Liver (tissue), 9 donors: ENCODE measurements around the gene MEX3C. TPM values are rescaled to one million over a fixed set of nuclear protein-coding genes. Genes with fewer than 3 reads are reported as not detected.

Experiments
- DNase-seq: peaks from one replicate; pipeline ENCODE4 v3.0.0-alpha.2; 2017; ENCODE audit warnings: low spot score
- H3K27ac ChIP-seq, 2 donors: one replicate each; pipeline ENCODE4 v1.7.0; 2013; ENCODE audit warnings: inconsistent platforms in 2 of 2, low read length in 2 of 2, control low read depth in 1 of 2, low read depth in 1 of 2, mild to moderate bottlenecking in 1 of 2
- H3K27me3 ChIP-seq, 4 donors: one replicate each; pipeline versions ENCODE4 v1.6.1 to v1.7.0; 2013; ENCODE audit warnings: low read length in 3 of 4, inconsistent platforms in 1 of 4, mild to moderate bottlenecking in 1 of 4, moderate library complexity in 1 of 4; ENCODE audit not compliant: control insufficient read depth in 4 of 4, insufficient read depth in 4 of 4
- H3K36me3 ChIP-seq, 4 donors: one replicate each; pipeline versions ENCODE4 v1.6.1 to v1.7.0; 2013; ENCODE audit warnings: low read length in 3 of 4, mild to moderate bottlenecking in 3 of 4, low read depth in 1 of 4, moderate library complexity in 1 of 4; ENCODE audit not compliant: control insufficient read depth in 4 of 4, insufficient read depth in 3 of 4
- H3K4me1 ChIP-seq, 4 donors: one replicate each; pipeline versions ENCODE4 v1.6.1 to v1.7.0; 2013; ENCODE audit warnings: low read length in 3 of 4, mild to moderate bottlenecking in 3 of 4, moderate library complexity in 1 of 4; ENCODE audit not compliant: control insufficient read depth in 4 of 4, insufficient read depth in 4 of 4
- H3K4me3 ChIP-seq, 3 donors: one replicate each; pipeline versions ENCODE4 v1.6.1 to v1.7.0; 2013; ENCODE audit warnings: low read length in 3 of 3, control low read depth in 1 of 3, low read depth in 1 of 3, mild to moderate bottlenecking in 1 of 3
- H3K9ac ChIP-seq, 2 donors: one replicate each; pipeline ENCODE4 v1.7.0; 2013; ENCODE audit warnings: low read length in 2 of 2, mild to moderate bottlenecking in 2 of 2, moderate library complexity in 2 of 2, control low read depth in 1 of 2, low read depth in 1 of 2
- H3K9me3 ChIP-seq, 4 donors: one replicate each; pipeline versions ENCODE4 v1.6.1 to v1.7.0; 2013; ENCODE audit warnings: low read length in 3 of 4; ENCODE audit not compliant: control insufficient read depth in 4 of 4
- ATF3 ChIP-seq: IDR thresholded peaks from 2 replicates; pipeline ENCODE4 v1.6.1; 2016; ENCODE audit warnings: antibody characterized with exemption
- CTCF ChIP-seq: fragments of 150-350 bp; IDR thresholded peaks from 2 replicates; pipeline ENCODE4 v1.5.1; 2017; ENCODE audit warnings: improper control_type of control experiment, low read depth, low read length; ENCODE audit not compliant: missing input control
- EGR1 ChIP-seq, 2 donors: IDR thresholded peaks; 2 replicates each; pipeline ENCODE4 v1.6.1; 2016 to 2018; ENCODE audit warnings: antibody characterized with exemption in 2 of 2, low read depth in 2 of 2
- FOXA1 ChIP-seq: IDR thresholded peaks from 2 replicates; pipeline ENCODE4 v1.6.1; 2016; ENCODE audit warnings: antibody characterized with exemption
- FOXA2 ChIP-seq: IDR thresholded peaks from 2 replicates; pipeline ENCODE4 v1.6.1; 2016; ENCODE audit warnings: antibody characterized with exemption
- GABPA ChIP-seq, 2 donors: IDR thresholded peaks in 1 of 2; conservative IDR thresholded peaks in 1 of 2; 2 replicates each; pipeline ENCODE4 v1.6.1; 2016; ENCODE audit warnings: antibody characterized with exemption in 2 of 2, mild to moderate bottlenecking in 1 of 2, moderate library complexity in 1 of 2
- HNF4A ChIP-seq, 2 donors: conservative IDR thresholded peaks; 2 replicates each; pipeline ENCODE4 v1.6.1; 2016; ENCODE audit warnings: antibody characterized with exemption in 2 of 2, mild to moderate bottlenecking in 2 of 2
- HNF4G ChIP-seq: IDR thresholded peaks from 2 replicates; pipeline ENCODE4 v1.6.1; 2016; ENCODE audit warnings: antibody characterized with exemption
- JUND ChIP-seq, 2 donors: IDR thresholded peaks; 2 replicates each; pipeline ENCODE4 v1.6.1; 2016; ENCODE audit warnings: antibody characterized with exemption in 2 of 2
- MAX ChIP-seq: IDR thresholded peaks from 2 replicates; pipeline ENCODE4 v1.6.1; 2016; ENCODE audit warnings: antibody characterized with exemption
- NR2F2 ChIP-seq: IDR thresholded peaks from 2 replicates; pipeline ENCODE4 v1.6.1; 2016; ENCODE audit warnings: antibody characterized with exemption
- RAD21 ChIP-seq, 2 donors: IDR thresholded peaks; 2 replicates each; pipeline ENCODE4 v1.6.1; 2016; ENCODE audit warnings: antibody characterized with exemption in 2 of 2, mild to moderate bottlenecking in 2 of 2
- REST ChIP-seq: IDR thresholded peaks from 2 replicates; pipeline ENCODE4 v1.6.1; 2016; ENCODE audit warnings: antibody characterized with exemption, mild to moderate bottlenecking
- SP1 ChIP-seq: IDR thresholded peaks from 2 replicates; pipeline ENCODE4 v1.6.1; 2018; ENCODE audit warnings: antibody characterized with exemption, mild to moderate bottlenecking
- YY1 ChIP-seq: IDR thresholded peaks from 2 replicates; pipeline ENCODE4 v1.6.1; 2016; ENCODE audit warnings: antibody characterized with exemption, mild to moderate bottlenecking
- ZBTB33 ChIP-seq: IDR thresholded peaks from 2 replicates; pipeline ENCODE4 v1.6.1; 2016; ENCODE audit warnings: antibody characterized with exemption
- WGBS: extraction: QIAGEN DNeasy Blood & Tissue Kit; methylation state at CpG from one replicate; pipeline ENCODE4 v1.1.7; 2013; 5-methylcytosine and 5-hydroxymethylcytosine counted together
- polyA plus RNA-seq, 2 donors: library from polyadenylated mRNA; stranded (reverse) in 1 of 2; unstranded in 1 of 2; fragments of 200-250 nt in 1 of 2; fragments of >200 nt in 1 of 2; fragmentation: Nextera tagmentation in 1 of 2; extraction: Ambion mirVana in 1 of 2; gene quantifications; one replicate each; pipeline versions ENCODE4 v1.2.1 to v1.2.3, GENCODE V29; 2013 to 2015
- total RNA-seq, 2 donors: library from RNA; depleted of rRNA; stranded (reverse); fragments of >200 nt; gene quantifications; one replicate each; pipeline ENCODE4 v1.2.3, GENCODE V29; 2014
- donor health status: healthy.
- donor health status: healthy.
- donor health status: healthy.
- donor health status: healthy.
- donor health status: healthy.

The MEX3C gene
- total and polyA plus RNA-seq, 4 donors, result 2.7 to 16.1 (median 8.6) TPM

GRCh38 chr18:51234117-51235008, 36.9 kb upstream of the MEX3C start:
- TF ChIP-seq REST (no peak), CTCF (no peak), GABPA (IDR thresholded peaks at IDR 0.05 in 1 of 2, conservative IDR thresholded peaks at IDR 0.05 in 1 of 2) (no peak), NR2F2 (no peak), ATF3 (no peak), HNF4G (no peak), EGR1 (IDR thresholded peaks at IDR 0.05; ENCODE audit: low read depth in 2 of 2) (no peak), FOXA2 (no peak), SP1 (no peak), RAD21 (IDR thresholded peaks at IDR 0.05) (no peak), HNF4A (conservative IDR thresholded peaks at IDR 0.05) (no peak), YY1 (no peak), JUND (IDR thresholded peaks at IDR 0.05) (no peak), FOXA1 (no peak)
- DNase-seq, result no peak
- 81% methylated on average over 11 of the region's 11 CpGs for WGBS
- H3K27ac ChIP-seq, result no peak overlapping the region
- no peaks in the 10 kb centered on the region for H3K9me3 ChIP-seq
- no peak overlapping the region for H3K4me3 ChIP-seq
- no peaks in the 10 kb centered on the region for H3K27me3 ChIP-seq
- no peak overlapping the region for H3K9ac ChIP-seq
- H3K36me3 ChIP-seq, result no peaks in the 10 kb centered on the region
- H3K4me1 ChIP-seq, result no peaks in the 10 kb centered on the region

- no peaks in the 10 kb centered on the region for H3K9me3 ChIP-seq
- H3K27ac ChIP-seq, result no peak overlapping the region
- no peaks in the 10 kb centered on the region for H3K27me3 ChIP-seq
- no peak for DNase-seq
- H3K9ac ChIP-seq, result no peak overlapping the region
- 85% methylated on average over 4 of the region's 4 CpGs for WGBS
- H3K36me3 ChIP-seq, result no peaks in the 10 kb centered on the region
- no peak overlapping the region for H3K4me3 ChIP-seq
- no peaks in the 10 kb centered on the region for H3K4me1 ChIP-seq
- no peak for TF ChIP-seq HNF4G
- TF ChIP-seq ZBTB33, result no peak
- TF ChIP-seq FOXA1, result no peak
- TF ChIP-seq HNF4A (conservative IDR thresholded peaks at IDR 0.05), result no peak
- no peak for TF ChIP-seq JUND (IDR thresholded peaks at IDR 0.05)
- TF ChIP-seq MAX, result no peak
- TF ChIP-seq FOXA2, result no peak
- TF ChIP-seq GABPA (IDR thresholded peaks at IDR 0.05 in 1 of 2, conservative IDR thresholded peaks at IDR 0.05 in 1 of 2), result no peak
- TF ChIP-seq NR2F2, result no peak
- no peak for TF ChIP-seq RAD21 (IDR thresholded peaks at IDR 0.05)
- TF ChIP-seq YY1, result no peak
- TF ChIP-seq EGR1 (IDR thresholded peaks at IDR 0.05; ENCODE audit: low read depth in 2 of 2), result no peak
- no peak for TF ChIP-seq REST
Measured at GRCh38 chr18:51229328-51229727, 31.8 kb upstream of the MEX3C start.
